SK-N-SH treated with all-trans-retinoic acid at 6 μM for 48 hours (cell line): ENCODE data around the gene DPM1.

Experiments used
- ATAC-seq: fragments of 200-7000 bp; cut with Tn5 transposase; 3 replicates; pipeline ENCODE4 v1.9.1; 2020; ENCODE audit warnings: mild to moderate bottlenecking, moderate library complexity
- ARNTL ChIP-seq: fragments of 450-650 bp; formaldehyde crosslinking; IDR thresholded peaks from 2 replicates; pipeline ENCODE4 v1.5.0; 2020; ENCODE audit warnings: low read depth, mild to moderate bottlenecking, moderate library complexity, borderline replicate concordance
- BACH2 ChIP-seq: fragments of 250-450 bp; sonication (Bioruptor Pico); IDR thresholded peaks from 2 replicates; pipeline ENCODE4 v1.9.0; 2021; ENCODE audit warnings: mild to moderate bottlenecking, borderline replicate concordance
- CREB5 ChIP-seq: fragments of 250-450 bp; sonication (Bioruptor Pico); IDR thresholded peaks from 2 replicates; pipeline ENCODE4 v1.5.1; 2020; ENCODE audit warnings: low read depth, mild to moderate bottlenecking, moderate library complexity
- CSDC2 ChIP-seq: fragments of 250-450 bp; sonication (Bioruptor Pico); IDR thresholded peaks from 2 replicates; pipeline ENCODE4 v1.5.0; 2020; ENCODE audit warnings: mild to moderate bottlenecking, moderate library complexity
- CSRNP3 ChIP-seq: fragments of 250-450 bp; sonication (Bioruptor Pico); IDR thresholded peaks from 2 replicates; pipeline ENCODE4 v1.5.1; 2021; ENCODE audit warnings: mild to moderate bottlenecking, moderate library complexity
- ESRRG ChIP-seq: fragments of 250-450 bp; sonication (Bioruptor Pico); IDR thresholded peaks from 2 replicates; pipeline ENCODE4 v1.6.1; 2021; ENCODE audit warnings: mild to moderate bottlenecking
- GLIS3 ChIP-seq: fragments of 250-450 bp; sonication (Bioruptor Pico); IDR thresholded peaks from 2 replicates; pipeline ENCODE4 v1.5.0; 2020; ENCODE audit warnings: mild to moderate bottlenecking, moderate library complexity
- OSR1 ChIP-seq: fragments of 250-450 bp; sonication (Bioruptor Pico); IDR thresholded peaks from 2 replicates; pipeline ENCODE4 v1.8.0; 2022; ENCODE audit warnings: moderate library complexity, mild to moderate bottlenecking, inconsistent platforms
- PATZ1 ChIP-seq: fragments of 250-450 bp; sonication (Bioruptor Pico); IDR thresholded peaks from 2 replicates; pipeline ENCODE4 v1.8.0; 2020; ENCODE audit warnings: mild to moderate bottlenecking, moderate library complexity, borderline replicate concordance
- POU6F1 ChIP-seq: fragments of 250-450 bp; sonication (Bioruptor Pico); IDR thresholded peaks from 2 replicates; pipeline ENCODE4 v1.8.0; 2021; ENCODE audit warnings: low read depth, mild to moderate bottlenecking, moderate library complexity, borderline replicate concordance
- PPARA ChIP-seq: fragments of 250-450 bp; sonication (Bioruptor Pico); IDR thresholded peaks from 2 replicates; pipeline ENCODE4 v1.5.0; 2020; ENCODE audit warnings: mild to moderate bottlenecking, borderline replicate concordance
- RARB ChIP-seq: fragments of 250-450 bp; sonication (Bioruptor Pico); IDR thresholded peaks from 2 replicates; pipeline ENCODE4 v1.8.0; 2021; ENCODE audit warnings: mild to moderate bottlenecking, moderate library complexity
- SNAI2 ChIP-seq: fragments of 250-450 bp; sonication (Bioruptor Pico); IDR thresholded peaks from 2 replicates; pipeline ENCODE4 v1.5.0; 2020; ENCODE audit warnings: mild to moderate bottlenecking, moderate library complexity
- TCF4 ChIP-seq: fragments of 250-450 bp; sonication (Bioruptor Pico); IDR thresholded peaks from 2 replicates; pipeline ENCODE4 v1.8.0; 2021; ENCODE audit warnings: mild to moderate bottlenecking, moderate library complexity, borderline replicate concordance
- TOX ChIP-seq: fragments of 250-450 bp; sonication (Bioruptor Pico); IDR thresholded peaks from 2 replicates; pipeline ENCODE4 v1.8.0; 2021; ENCODE audit warnings: mild to moderate bottlenecking, moderate library complexity, borderline replicate concordance
- TSHZ2 ChIP-seq: fragments of 250-450 bp; sonication (Bioruptor Pico); IDR thresholded peaks from 2 replicates; pipeline ENCODE4 v1.5.0; 2020; ENCODE audit warnings: mild to moderate bottlenecking, moderate library complexity
- ZC3H10 ChIP-seq: fragments of 250-450 bp; sonication (Bioruptor Pico); IDR thresholded peaks from 2 replicates; pipeline ENCODE4 v1.5.1; 2021; ENCODE audit warnings: mild to moderate bottlenecking, moderate library complexity
- ZFP30 ChIP-seq: fragments of 450-650 bp; formaldehyde crosslinking; IDR thresholded peaks from 2 replicates; pipeline ENCODE4 v1.5.0; 2022; ENCODE audit warnings: mild to moderate bottlenecking, moderate library complexity
- ZNF565 ChIP-seq: fragments of 450-650 bp; formaldehyde crosslinking; conservative IDR thresholded peaks from 2 replicates; pipeline ENCODE4 v1.5.0; 2020; ENCODE audit warnings: low read depth, mild to moderate bottlenecking, moderate library complexity
- ZNF70 ChIP-seq: fragments of 450-650 bp; formaldehyde crosslinking; IDR thresholded peaks from 2 replicates; pipeline ENCODE4 v1.5.0; 2020; ENCODE audit warnings: mild to moderate bottlenecking, moderate library complexity
- ZNF8 ChIP-seq: fragments of 450-650 bp; formaldehyde crosslinking; IDR thresholded peaks from 2 replicates; pipeline ENCODE4 v1.5.0; 2020; ENCODE audit warnings: mild to moderate bottlenecking, moderate library complexity

DPM1 gene

GRCh38 chr20:50982363-50982762, 24.0 kb upstream of the DPM1 start:
- no peak for ATAC-seq
- TF ChIP-seq SNAI2 (no peak), OSR1 (CRISPR knock-in tag) (no peak), CREB5 (no peak), CSRNP3 (CRISPR knock-in tag) (no peak), ZNF8 (CRISPR knock-in tag) (no peak), CSDC2 (CRISPR knock-in tag) (no peak), BACH2 (CRISPR knock-in tag) (no peak), ZNF70 (CRISPR knock-in tag) (no peak), PATZ1 (CRISPR knock-in tag) (no peak)
- TF ChIP-seq, all 23 proteins: peak for 0

GRCh38 chr20:50981714-50982048, 23.3 kb upstream of the DPM1 start:
- no peak for ATAC-seq
- TF ChIP-seq RARB (CRISPR knock-in tag) (no peak), PPARA (CRISPR knock-in tag) (no peak), ZNF8 (CRISPR knock-in tag) (no peak), CSDC2 (CRISPR knock-in tag) (no peak), POU6F1 (CRISPR knock-in tag) (no peak), ZNF565 (CRISPR knock-in tag) (no peak), OSR1 (CRISPR knock-in tag) (no peak), PATZ1 (CRISPR knock-in tag) (no peak), ZC3H10 (CRISPR knock-in tag) (no peak), BACH2 (CRISPR knock-in tag) (no peak), ZNF70 (CRISPR knock-in tag) (no peak), TCF4 (CRISPR knock-in tag) (no peak), ESRRG (no peak), CSRNP3 (CRISPR knock-in tag) (no peak), ZFP30 (CRISPR knock-in tag) (no peak), TOX (CRISPR knock-in tag) (no peak), GLIS3 (CRISPR knock-in tag) (no peak), CREB5 (no peak), ARNTL (CRISPR knock-in tag) (no peak), TSHZ2 (CRISPR knock-in tag) (no peak)
